HCT116 (cell line): ENCODE results near the gene AARSD1.
"Not testable (repeated sequence)": the region's sequence is repeated elsewhere in the genome, so short reads cannot be mapped to it uniquely, and the experiment has no call there.

ENCODE experiments used
- ATF3 ChIP-seq: IDR thresholded peaks from 2 replicates; pipeline ENCODE4 v1.6.1; 2012
- CEBPB ChIP-seq: IDR thresholded peaks from 2 replicates; pipeline ENCODE4 v1.6.1; 2012; ENCODE audit warnings: low read depth
- CTCF ChIP-seq, 3 experiments: fragments of 200-600 bp in 1 of 3; sonication (generic) in 1 of 3; IDR thresholded peaks in 2 of 3; conservative IDR thresholded peaks in 1 of 3; 2 replicates each; pipeline ENCODE4 v1.5.1; 2012 to 2017; ENCODE audit warnings: low read depth in 2 of 3, low read length in 2 of 3, antibody characterized with exemption in 1 of 3, borderline replicate concordance in 1 of 3, control low read depth in 1 of 3, mild to moderate bottlenecking in 1 of 3, mixed read lengths in 1 of 3, mixed run types in 1 of 3, moderate library complexity in 1 of 3; ENCODE audit not compliant: insufficient read depth in 1 of 3
- ELF1 ChIP-seq: IDR thresholded peaks from 2 replicates; pipeline ENCODE4 v1.6.1; 2012; ENCODE audit warnings: low read depth, borderline replicate concordance
- EZH2 ChIP-seq: fragments of 200-600 bp; sonication (generic); IDR thresholded peaks from 2 replicates; pipeline ENCODE4 v1.6.1; 2017; ENCODE audit warnings: antibody characterized with exemption, mixed run types
- EZH2phosphoT487 ChIP-seq: fragments of 200-600 bp; IDR thresholded peaks from 2 replicates; pipeline ENCODE4 v1.6.1; 2018; ENCODE audit warnings: antibody characterized with exemption, borderline replicate concordance
- FOSL1 ChIP-seq: IDR thresholded peaks from 2 replicates; pipeline ENCODE4 v1.6.1; 2012; ENCODE audit warnings: low read depth
- JUND ChIP-seq: IDR thresholded peaks from 2 replicates; pipeline ENCODE4 v1.6.1; 2012
- MAX ChIP-seq: IDR thresholded peaks from 2 replicates; pipeline ENCODE4 v1.6.1; 2012
- POLR2A ChIP-seq: IDR thresholded peaks from 2 replicates; pipeline ENCODE4 v1.7.0; 2011; ENCODE audit warnings: borderline replicate concordance; ENCODE audit not compliant: insufficient read depth, insufficient read length; ENCODE audit errors: extremely low read depth
- POLR2AphosphoS5 ChIP-seq: IDR thresholded peaks from 2 replicates; pipeline ENCODE4 v1.6.1; 2011; ENCODE audit warnings: mild to moderate bottlenecking, low read depth, low read length, moderate library complexity
- RAD21 ChIP-seq: IDR thresholded peaks from 2 replicates; pipeline ENCODE4 v1.6.1; 2012; ENCODE audit warnings: low read depth, mild to moderate bottlenecking
- SIN3A ChIP-seq: IDR thresholded peaks from 2 replicates; pipeline ENCODE4 v1.6.1; 2012; ENCODE audit warnings: low read depth
- SP1 ChIP-seq: IDR thresholded peaks from 2 replicates; pipeline ENCODE4 v1.6.1; 2012; ENCODE audit warnings: low read depth

GRCh38 chr17:42919522-42920077 lies 44.7 kb downstream of the AARSD1 start:
- TF ChIP-seq CTCF (IDR thresholded peaks at IDR 0.05 in 2 of 3, conservative IDR thresholded peaks at IDR 0.05 in 1 of 3; ENCODE audit: borderline replicate concordance in 1 of 3, insufficient read depth in 1 of 3, low read depth in 2 of 3, low read length in 2 of 3); RAD21; JUND; CEBPB; ELF1; POLR2A; EZH2; POLR2AphosphoS5; FOSL1; MAX; SIN3A; SP1; EZH2phosphoT487; ATF3: not testable (repeated sequence)
